ENCODE results near the gene SUZ12. TPM values are rescaled to one million over a fixed set of nuclear protein-coding genes. Genes with fewer than 3 reads are reported as not detected.
"Not testable (repeated sequence)": the region's sequence is repeated elsewhere in the genome, so short reads cannot be mapped to it uniquely, and the experiment has no call there.

Gene SUZ12
- total RNA-seq, 2 donors from 2014 or later, result 12.0 to 12.4 TPM

DNA sequence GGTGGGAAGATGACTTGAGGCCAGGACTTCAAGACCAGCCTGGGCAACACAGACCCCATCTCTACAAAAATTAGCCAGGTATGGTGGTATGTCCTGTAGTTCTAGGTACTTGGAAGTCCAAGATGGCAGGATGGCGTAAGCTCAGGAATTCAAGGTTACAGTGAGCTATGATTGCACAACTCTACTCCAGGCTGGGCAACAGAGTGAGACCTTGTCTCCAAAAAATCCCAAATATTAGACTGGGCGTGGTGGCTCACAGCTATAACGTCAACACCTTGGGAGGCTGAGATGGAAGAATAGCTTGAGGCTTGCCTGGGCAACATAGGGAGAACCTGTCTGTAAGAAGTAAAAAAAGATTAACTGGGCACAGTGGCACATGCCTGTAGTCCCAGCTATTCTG is 30.8 kb downstream of the SUZ12 start:
- no peaks in the 10 kb centered on the region for H3K4me1 ChIP-seq
- no peak overlapping the region for H3K27ac ChIP-seq
- TF ChIP-seq, protein P1, sequence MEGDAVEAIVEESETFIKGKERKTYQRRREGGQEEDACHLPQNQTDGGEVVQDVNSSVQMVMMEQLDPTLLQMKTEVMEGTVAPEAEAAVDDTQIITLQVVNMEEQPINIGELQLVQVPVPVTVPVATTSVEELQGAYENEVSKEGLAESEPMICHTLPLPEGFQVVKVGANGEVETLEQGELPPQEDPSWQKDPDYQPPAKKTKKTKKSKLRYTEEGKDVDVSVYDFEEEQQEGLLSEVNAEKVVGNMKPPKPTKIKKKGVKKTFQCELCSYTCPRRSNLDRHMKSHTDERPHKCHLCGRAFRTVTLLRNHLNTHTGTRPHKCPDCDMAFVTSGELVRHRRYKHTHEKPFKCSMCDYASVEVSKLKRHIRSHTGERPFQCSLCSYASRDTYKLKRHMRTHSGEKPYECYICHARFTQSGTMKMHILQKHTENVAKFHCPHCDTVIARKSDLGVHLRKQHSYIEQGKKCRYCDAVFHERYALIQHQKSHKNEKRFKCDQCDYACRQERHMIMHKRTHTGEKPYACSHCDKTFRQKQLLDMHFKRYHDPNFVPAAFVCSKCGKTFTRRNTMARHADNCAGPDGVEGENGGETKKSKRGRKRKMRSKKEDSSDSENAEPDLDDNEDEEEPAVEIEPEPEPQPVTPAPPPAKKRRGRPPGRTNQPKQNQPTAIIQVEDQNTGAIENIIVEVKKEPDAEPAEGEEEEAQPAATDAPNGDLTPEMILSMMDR (IDR thresholded peaks at IDR 0.05), result no peak
- H3K27me3 ChIP-seq, result no peaks in the 10 kb centered on the region
- no peak for DNase-seq (ENCODE audit: low spot score)
- H3K36me3 ChIP-seq, result peaks cover 23% of the 10 kb centered on the region
- no peak overlapping the region for H3K4me3 ChIP-seq
- H3K9me3 ChIP-seq, result no peaks in the 10 kb centered on the region

DNA sequence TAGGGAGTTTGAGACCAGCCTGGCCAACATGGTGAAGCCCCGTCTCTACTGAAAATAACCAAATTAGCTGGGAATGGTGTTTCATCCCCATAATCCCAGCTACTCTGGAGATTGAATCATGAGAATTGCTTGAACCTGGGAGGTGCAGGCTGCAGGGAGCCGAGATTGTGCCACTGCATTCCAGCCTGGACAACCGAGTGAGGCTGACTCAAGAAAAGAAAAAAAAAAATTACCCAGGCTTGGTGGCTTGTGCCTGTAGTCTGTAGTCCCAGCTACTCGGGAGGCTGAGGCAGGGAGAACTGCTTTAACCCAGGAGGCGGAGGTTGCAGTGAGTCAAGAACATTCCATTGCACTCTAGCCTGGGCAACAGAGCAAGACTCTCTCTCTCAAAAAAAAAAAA is 33.6 kb downstream of the SUZ12 start:
- peaks cover 25% of the 10 kb centered on the region for H3K36me3 ChIP-seq
- not testable (repeated sequence) for H3K4me3 ChIP-seq; DNase-seq (ENCODE audit: low spot score)

DNA sequence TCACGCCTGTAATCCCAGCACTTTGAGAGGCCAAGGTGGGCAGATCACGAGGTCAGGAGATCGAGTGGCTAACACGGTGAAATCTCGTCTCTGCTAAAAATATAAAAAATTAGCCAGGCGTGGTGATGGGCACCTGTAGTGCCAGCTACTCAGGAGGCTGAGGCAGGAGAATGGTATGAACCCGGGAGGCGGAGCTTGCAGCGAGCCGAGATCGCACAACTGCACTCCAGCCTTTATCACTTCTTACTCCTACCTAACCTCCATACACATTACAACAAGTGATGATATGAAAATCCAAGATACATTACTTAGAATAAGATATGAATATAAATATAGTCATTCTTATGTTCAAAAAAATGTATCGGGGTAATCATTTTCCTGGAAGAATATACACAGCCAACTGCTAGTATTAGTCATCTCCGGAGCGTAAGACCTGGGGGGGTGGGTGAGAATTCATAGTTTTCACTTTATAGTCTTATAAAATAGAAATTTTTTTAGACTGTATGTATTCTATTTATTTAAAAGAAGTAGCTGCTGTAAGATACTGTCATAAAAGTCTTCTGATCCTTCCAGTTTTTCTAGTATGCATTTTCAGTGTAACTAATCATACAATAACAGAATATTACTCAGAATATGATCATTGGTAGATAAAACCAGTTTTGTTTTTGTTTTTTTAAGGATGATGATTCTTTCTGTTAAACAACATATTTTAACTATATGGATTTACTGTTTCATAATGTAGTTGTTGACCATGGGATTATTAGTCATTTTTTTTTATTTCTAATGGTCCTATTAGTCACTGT is 37.7 kb downstream of the SUZ12 start:
- peaks cover 26% of the 10 kb centered on the region for H3K36me3 ChIP-seq
- H3K4me3 ChIP-seq; H3K4me1 ChIP-seq; DNase-seq (ENCODE audit: low spot score); H3K27ac ChIP-seq; H3K27me3 ChIP-seq; H3K9me3 ChIP-seq: not testable (repeated sequence)

More for the DNA sequence above, 33.6 kb downstream of the SUZ12 start:
- not testable (repeated sequence) for H3K9me3 ChIP-seq, H3K4me1 ChIP-seq, H3K27ac ChIP-seq, H3K27me3 ChIP-seq

DNA sequence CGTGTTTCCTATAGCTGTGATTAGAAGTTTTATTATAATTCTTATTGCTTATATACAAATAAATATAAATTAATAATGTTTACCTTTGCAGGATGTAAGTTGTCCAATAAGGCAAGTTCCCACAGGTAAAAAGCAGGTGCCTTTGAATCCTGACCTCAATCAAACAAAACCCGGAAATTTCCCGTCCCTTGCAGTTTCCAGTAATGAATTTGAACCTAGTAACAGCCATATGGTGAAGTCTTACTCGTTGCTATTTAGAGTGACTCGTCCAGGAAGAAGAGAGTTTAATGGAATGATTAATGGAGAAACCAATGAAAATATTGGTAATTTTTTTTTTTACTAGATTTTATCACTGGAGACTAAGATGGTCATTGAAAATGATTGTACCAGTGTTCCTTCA is 38.6 kb downstream of the SUZ12 start:
- peaks cover 23% of the 10 kb centered on the region for H3K36me3 ChIP-seq

DNA sequence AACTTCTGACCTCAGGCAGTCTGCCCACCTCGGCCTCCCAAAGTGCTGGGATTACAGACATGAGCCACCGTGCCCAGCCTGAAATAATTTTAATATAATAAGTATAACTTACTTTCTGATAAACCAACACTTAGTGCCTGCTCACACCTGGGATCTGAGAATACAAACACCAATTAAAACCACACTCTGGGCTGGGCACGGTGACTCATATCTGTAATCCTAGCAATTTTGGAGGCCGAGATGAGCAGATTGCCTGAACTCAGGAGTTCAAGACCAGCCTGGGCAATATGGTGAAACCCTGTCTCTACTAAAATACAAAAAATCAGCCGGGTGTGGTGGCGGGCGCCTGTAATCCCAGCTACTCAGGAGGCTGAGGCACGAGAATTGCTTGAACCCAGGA is 55.0 kb downstream of the SUZ12 start:
- H3K9me3 ChIP-seq; H3K27ac ChIP-seq; H3K4me1 ChIP-seq; H3K27me3 ChIP-seq; DNase-seq (ENCODE audit: low spot score); H3K4me3 ChIP-seq: not testable (repeated sequence)
- H3K36me3 ChIP-seq, result peaks cover 94% of the 10 kb centered on the region

More for the DNA sequence above, 38.6 kb downstream of the SUZ12 start:
- not testable (repeated sequence) for H3K4me3 ChIP-seq; H3K9me3 ChIP-seq; DNase-seq (ENCODE audit: low spot score); H3K27me3 ChIP-seq; H3K4me1 ChIP-seq; H3K27ac ChIP-seq

DNA sequence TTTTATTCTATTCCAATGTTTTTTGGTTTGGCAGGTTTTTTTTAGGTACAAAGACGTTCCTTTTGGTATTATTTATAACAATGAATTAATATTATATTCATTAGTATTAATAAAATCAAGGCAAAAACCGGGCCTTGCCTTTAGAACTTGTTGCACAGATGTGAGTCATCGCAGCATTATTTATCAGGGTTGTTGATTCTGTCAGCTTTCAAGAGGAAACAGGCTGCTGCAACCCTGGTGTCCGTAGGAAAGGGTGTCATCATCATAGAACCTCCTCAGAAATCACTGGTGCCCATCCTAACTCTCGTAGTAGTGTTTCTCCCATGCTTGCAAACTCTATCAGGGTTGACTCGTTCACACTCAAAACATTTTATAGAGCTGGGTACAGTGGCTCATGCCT is 60.2 kb downstream of the SUZ12 start:
- peaks cover 71% of the 10 kb centered on the region for H3K36me3 ChIP-seq
- H3K4me1 ChIP-seq, result no peaks in the 10 kb centered on the region
- DNase-seq (ENCODE audit: low spot score), result no peak
- H3K27ac ChIP-seq, result no peak overlapping the region
- H3K27me3 ChIP-seq, result no peaks in the 10 kb centered on the region
- H3K9me3 ChIP-seq, result no peaks in the 10 kb centered on the region
- H3K4me3 ChIP-seq, result no peak overlapping the region
- TF ChIP-seq, protein P1 (IDR thresholded peaks at IDR 0.05), result no peak

DNA sequence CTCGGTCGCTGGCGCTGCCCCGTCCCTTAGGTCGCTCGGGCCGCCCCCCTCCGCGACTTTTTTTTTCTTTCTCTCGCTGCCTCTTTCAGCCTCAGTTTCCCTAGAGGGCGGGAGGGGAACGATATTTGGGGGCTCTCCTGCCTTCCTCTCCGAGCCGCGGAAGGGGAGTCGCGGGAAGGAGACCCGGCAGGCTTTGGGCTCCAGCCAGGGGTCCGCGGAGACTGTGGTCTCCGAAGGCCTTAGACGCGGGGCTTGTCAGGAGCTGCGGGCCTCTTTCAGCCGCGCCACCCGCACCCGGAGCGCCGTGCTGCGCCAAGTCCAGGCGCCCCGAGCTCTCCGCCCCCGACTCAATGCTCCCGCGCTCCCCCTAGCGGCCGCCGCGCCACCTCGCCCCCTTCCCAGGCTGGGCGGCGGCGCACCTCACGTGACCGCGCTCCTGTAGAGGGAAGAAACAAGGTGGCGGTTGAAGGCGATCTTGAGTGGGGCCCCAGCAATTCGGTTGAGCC is 70.2 kb downstream of the SUZ12 start, which contains the start of gene LRRC37B:
Gene LRRC37B, plus strand, starts transcription at position 427 of the 506 bp plus-strand sequence. CDS start 14,010 bp downstream, outside the sequence.
- TF ChIP-seq, protein P1 (IDR thresholded peaks at IDR 0.05), result peak; percentile 95 to 99
- no peaks in the 10 kb centered on the region for H3K27me3 ChIP-seq
- peak within 1 kb of the TSS; percentile 77 to 88 for H3K27ac ChIP-seq
- H3K4me1 ChIP-seq, result peaks cover 0 to 23% of the 10 kb centered on the region in 2 donors
- peak within 1 kb of the TSS; percentile 60 to 76 for H3K4me3 ChIP-seq
- DNase-seq (ENCODE audit: low spot score), result peak; percentile 88
- no peaks in the 10 kb centered on the region for H3K9me3 ChIP-seq
- H3K36me3 ChIP-seq, result no peaks in the 10 kb centered on the region
